Skeletal muscle satellite cell (primary cell): Measurements from ENCODE around the gene CACUL1.
"Not testable (repeated sequence)": the region's sequence is repeated elsewhere in the genome, so short reads cannot be mapped to it uniquely, and the experiment has no call there.

Source experiments
- H3K27me3 ChIP-seq: 2 replicates; pipeline ENCODE4 v1.7.0; 2013; ENCODE audit warnings: low read length; ENCODE audit not compliant: control insufficient read depth, insufficient read depth
- H3K36me3 ChIP-seq: 2 replicates; pipeline ENCODE4 v1.7.0; 2013; ENCODE audit warnings: mild to moderate bottlenecking, control low read depth, low read length; ENCODE audit not compliant: insufficient read depth
- H3K4me1 ChIP-seq: 2 replicates; pipeline ENCODE4 v1.7.0; 2013; ENCODE audit warnings: low read length; ENCODE audit not compliant: control insufficient read depth, insufficient read depth
- H3K4me2 ChIP-seq: 2 replicates; pipeline ENCODE4 v1.7.0; 2013; ENCODE audit warnings: mild to moderate bottlenecking, low read length
- H3K4me3 ChIP-seq: 2 replicates; pipeline ENCODE4 v1.7.0; 2013; ENCODE audit warnings: low read length
- H3K9ac ChIP-seq: 2 replicates; pipeline ENCODE4 v1.7.0; 2013; ENCODE audit warnings: mild to moderate bottlenecking, low read depth, low read length, moderate library complexity
- H3K9me3 ChIP-seq: replicated peaks from 2 replicates; pipeline ENCODE4 v1.7.0; 2013; ENCODE audit warnings: mild to moderate bottlenecking, control low read depth, low read length

CACUL1 gene

DNA sequence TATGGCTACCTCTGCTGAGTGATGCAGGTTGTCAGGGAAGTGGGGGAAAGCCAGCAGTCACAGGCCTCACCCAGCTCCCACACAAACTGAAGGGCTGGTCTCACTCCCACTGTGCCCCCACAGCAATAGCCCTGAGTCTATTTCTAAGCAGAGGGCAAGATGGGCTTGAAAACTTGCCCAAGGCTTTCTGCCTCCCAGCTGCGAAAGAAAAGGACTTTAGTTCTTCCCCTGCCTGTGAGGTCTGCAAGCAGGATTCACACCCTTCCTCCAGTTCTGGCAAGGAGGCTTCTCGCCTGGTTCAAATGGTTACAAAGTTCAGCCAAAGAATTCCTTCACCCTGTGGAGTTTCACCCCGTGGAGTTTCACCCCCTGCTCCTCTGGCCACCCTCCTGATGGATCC is 96.0 kb downstream of the CACUL1 start:
- no peaks in the 10 kb centered on the region for H3K36me3 ChIP-seq
- peaks cover 5% of the 10 kb centered on the region for H3K27me3 ChIP-seq
- no peaks in the 10 kb centered on the region for H3K4me1 ChIP-seq
- no peaks in the 10 kb centered on the region for H3K9me3 ChIP-seq
- no peak overlapping the region for H3K4me2 ChIP-seq
- H3K4me3 ChIP-seq = no peak overlapping the region
- no peak overlapping the region for H3K9ac ChIP-seq

DNA sequence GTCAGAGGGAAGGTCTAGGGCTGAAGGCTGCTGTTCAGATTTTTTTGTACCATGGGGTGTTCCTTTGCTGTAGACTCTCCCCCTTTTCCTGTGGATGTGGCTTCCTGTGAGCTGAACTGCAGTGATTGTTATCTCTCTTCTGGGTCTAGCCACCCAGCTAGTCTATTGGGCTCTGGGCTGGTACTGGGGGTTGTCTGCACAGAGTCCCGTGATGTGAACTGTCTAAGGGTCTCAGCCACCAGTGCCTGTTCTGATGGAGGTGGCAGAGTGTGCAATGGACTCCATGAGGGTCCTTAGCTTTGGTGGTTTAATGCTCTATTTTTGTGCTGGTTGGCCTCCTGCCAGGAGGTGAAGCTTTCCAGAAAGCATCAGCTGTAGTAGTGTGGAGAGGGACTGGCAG is 96.6 kb downstream of the CACUL1 start:
- not testable (repeated sequence) for H3K4me1 ChIP-seq, H3K4me3 ChIP-seq, H3K27me3 ChIP-seq

DNA sequence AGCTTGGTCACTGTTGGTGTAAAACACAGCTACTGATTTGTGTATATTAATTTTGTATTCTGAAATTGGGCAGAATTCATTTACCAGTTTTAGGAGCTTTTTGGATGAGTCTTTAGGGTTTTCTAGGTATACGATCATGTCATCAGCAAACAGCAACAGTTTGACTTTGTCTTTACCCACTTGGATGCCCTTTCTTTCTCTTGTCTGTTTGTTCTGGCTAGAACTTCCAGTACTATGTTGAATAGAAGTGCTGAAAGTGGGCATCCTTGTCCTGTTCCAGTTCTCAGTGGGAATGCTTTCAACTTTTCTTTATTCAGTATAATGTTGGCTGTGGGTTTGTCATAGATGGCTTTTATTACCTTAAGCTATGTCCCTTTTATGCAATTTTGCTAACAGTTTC is 109.5 kb downstream of the CACUL1 start:
- H3K9ac ChIP-seq, H3K4me1 ChIP-seq, H3K4me3 ChIP-seq, H3K9me3 ChIP-seq, H3K36me3 ChIP-seq, H3K27me3 ChIP-seq, H3K4me2 ChIP-seq: not testable (repeated sequence)

More for the DNA sequence above, 96.6 kb downstream of the CACUL1 start:
- not testable (repeated sequence) for H3K4me2 ChIP-seq, H3K9me3 ChIP-seq, H3K9ac ChIP-seq, H3K36me3 ChIP-seq

DNA sequence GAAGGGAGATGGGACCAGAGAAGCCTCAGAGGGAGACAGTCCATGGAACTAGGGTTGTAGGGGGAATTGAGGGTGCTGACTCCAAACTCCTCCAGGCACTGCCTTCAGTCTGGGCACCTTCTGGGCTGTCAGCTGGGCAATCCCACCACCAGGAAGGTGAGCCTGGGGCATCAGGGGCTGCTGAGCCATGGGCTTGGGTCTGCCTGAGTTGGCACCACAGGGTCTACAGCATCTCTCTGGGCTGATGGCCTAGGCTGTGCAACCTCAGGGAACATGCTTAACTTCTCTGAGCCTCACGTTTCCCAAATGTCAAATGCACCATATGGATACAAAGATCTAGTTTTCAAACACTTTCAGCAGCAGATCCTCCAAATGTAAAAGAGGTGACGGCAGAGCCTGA is 112.5 kb downstream of the CACUL1 start:
- Histone ChIP-seq H3K4me1 (no peaks in the 10 kb centered on the region), H3K4me3 (no peak overlapping the region), H3K27me3 (no peaks in the 10 kb centered on the region), H3K36me3 (no peaks in the 10 kb centered on the region), H3K9me3 (no peaks in the 10 kb centered on the region), H3K4me2 (no peak overlapping the region), H3K9ac (no peak overlapping the region)

DNA sequence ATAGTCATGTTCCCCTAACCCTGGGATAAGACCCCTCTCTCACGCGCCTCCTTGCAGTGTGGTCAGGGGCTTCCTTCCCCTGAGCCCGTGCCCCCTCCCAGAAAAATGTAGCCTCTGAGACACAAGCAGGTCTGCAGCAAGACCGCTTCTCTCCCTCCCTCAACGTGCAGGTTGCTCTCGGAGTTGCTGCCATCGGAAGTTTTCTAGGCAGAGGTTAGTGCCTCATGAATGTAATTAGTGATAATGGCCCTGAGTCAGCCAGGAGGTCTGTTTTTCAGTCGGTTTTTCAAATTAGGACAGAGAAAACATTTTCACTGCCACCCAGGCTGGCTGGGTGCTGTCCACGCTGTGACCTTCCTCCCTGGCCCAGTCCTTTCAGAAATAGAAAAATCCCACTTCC is 116.1 kb downstream of the CACUL1 start:
- Histone ChIP-seq H3K36me3 (no peaks in the 10 kb centered on the region), H3K27me3 (peaks cover 4% of the 10 kb centered on the region), H3K9me3 (no peaks in the 10 kb centered on the region), H3K4me3 (no peak overlapping the region), H3K9ac (no peak overlapping the region), H3K4me1 (no peaks in the 10 kb centered on the region), H3K4me2 (no peak overlapping the region)

DNA sequence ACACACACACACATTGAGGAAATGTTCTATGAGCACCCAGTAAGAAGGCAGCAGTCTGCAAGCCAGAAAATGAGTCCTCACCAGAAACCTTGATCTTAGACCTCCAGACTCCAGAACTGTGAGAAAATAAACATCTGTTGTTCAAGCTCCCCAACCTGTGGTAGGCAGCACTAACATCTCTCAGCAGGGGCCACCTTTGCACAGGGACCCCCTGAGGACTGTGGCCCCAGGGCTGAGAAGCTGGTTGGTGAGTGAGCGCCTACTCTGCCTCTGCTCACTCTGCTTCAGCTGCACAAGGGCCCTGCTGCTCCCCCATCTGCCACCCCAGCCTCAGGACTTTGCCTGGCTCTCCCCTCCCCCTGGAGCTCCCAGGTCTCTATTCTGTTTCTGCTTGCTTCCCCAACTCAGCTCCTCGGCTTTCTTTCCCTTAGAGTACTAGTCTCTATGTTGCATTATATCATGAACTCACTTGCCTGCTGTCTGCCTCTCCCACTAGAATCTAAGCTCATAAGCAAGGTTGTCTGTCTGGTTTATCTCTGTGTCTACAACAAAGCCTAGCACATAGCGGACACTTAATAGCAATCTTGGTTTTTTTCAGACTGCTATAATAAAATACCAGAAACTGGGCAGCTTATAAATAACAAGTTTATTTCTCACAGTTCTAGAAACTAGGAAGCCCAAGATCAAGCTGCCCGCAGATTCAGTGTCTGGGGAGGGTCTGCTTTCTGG is 118.9 kb downstream of the CACUL1 start:
- Histone ChIP-seq H3K9me3 (no peaks in the 10 kb centered on the region), H3K9ac (no peak overlapping the region), H3K27me3 (peaks cover 9% of the 10 kb centered on the region), H3K36me3 (no peaks in the 10 kb centered on the region), H3K4me2 (no peak overlapping the region), H3K4me3 (no peak overlapping the region), H3K4me1 (no peaks in the 10 kb centered on the region)

DNA sequence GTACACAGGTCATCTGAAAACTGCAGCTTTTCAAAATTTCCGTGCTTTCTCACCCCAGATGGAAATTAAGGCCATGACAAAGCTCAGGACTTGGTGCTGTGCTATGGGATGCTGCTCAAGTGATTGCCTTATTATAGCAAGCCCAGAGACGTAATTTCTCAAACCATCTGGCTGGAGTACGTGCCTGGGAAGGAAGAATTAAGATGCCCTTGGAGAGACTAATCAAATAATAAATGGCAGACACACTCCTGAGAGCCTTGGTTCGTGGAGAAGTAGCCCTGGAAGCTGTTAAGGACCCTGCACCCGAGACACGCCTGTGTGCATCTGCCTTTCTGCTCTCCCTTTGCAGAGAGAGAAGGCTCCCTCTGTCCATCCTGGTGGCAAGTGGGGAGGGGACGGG is 121.0 kb downstream of the CACUL1 start:
- no peaks in the 10 kb centered on the region for H3K36me3 ChIP-seq
- no peaks in the 10 kb centered on the region for H3K9me3 ChIP-seq
- H3K4me3 ChIP-seq = no peak overlapping the region
- H3K27me3 ChIP-seq = peaks cover 14% of the 10 kb centered on the region
- H3K9ac ChIP-seq = no peak overlapping the region
- H3K4me1 ChIP-seq = no peaks in the 10 kb centered on the region
- no peak overlapping the region for H3K4me2 ChIP-seq

DNA sequence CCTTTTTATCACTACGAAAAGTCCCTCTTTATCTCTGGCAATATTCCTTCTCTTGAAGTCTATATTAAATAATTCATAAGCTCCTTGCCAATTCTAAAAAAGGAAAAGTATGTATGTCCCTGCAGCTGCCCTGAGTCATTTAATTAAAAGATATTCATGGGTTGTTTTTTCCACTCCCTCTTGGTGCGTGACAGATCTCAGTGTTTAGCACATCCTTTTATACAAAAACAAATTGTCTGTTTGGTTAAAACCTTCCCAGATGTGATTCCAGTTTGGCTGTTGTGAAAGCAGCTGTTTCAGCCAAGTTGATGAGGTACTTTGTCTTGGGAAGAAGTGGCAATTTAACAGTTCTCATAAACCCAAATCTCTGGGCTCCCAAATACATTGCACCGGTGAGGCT is 125.6 kb downstream of the CACUL1 start:
- H3K9ac ChIP-seq = no peak overlapping the region
- no peaks in the 10 kb centered on the region for H3K9me3 ChIP-seq
- no peaks in the 10 kb centered on the region for H3K36me3 ChIP-seq
- no peaks in the 10 kb centered on the region for H3K4me1 ChIP-seq
- peaks cover 25% of the 10 kb centered on the region for H3K27me3 ChIP-seq
- no peak overlapping the region for H3K4me3 ChIP-seq
- no peak overlapping the region for H3K4me2 ChIP-seq

DNA sequence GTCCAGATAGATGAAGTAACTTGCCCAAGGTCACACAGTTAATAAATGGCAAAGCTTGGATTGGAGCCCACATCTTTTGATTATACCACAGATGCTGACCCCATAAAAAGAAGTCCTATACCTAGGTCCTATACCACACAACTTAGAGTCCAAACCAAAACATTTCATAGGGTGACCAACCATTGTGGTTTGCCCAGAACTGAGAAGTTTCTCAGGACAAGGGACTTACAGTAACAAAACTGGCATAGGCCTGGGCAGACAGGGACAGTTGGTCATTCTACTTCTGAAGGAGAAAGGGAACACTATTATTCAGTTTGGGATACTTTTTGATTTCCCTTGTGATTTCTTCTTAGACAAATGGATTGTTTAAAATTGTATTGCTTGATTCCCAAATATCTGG is 126.4 kb downstream of the CACUL1 start:
- no peaks in the 10 kb centered on the region for H3K4me1 ChIP-seq
- no peaks in the 10 kb centered on the region for H3K36me3 ChIP-seq
- H3K9me3 ChIP-seq = no peaks in the 10 kb centered on the region
- H3K27me3 ChIP-seq = peaks cover 27% of the 10 kb centered on the region
- H3K9ac ChIP-seq = no peak overlapping the region
- no peak overlapping the region for H3K4me3 ChIP-seq
- H3K4me2 ChIP-seq = no peak overlapping the region

DNA sequence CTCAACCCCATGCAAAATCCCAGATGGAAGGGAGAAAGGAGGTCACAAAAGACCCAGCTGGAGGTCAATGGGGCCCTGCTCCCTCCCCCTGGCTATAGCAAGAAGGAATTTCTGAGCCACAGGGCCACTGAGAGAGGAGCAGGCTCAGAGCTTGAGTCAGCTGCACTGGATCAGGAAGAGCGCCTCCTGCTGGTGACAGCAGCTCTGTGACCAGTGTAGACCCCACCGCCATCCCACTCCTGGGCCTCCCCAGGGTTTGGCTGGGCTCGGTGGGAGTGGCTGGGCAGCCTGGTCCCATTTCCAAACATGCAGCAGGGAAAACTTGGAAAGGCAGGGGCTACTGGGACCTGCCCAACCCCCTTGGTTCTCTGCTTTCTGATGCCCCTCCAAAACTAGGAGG is 127.8 kb downstream of the CACUL1 start:
- peaks cover 22% of the 10 kb centered on the region for H3K27me3 ChIP-seq
- H3K36me3 ChIP-seq = no peaks in the 10 kb centered on the region
- H3K4me3 ChIP-seq = no peak overlapping the region
- no peak overlapping the region for H3K9ac ChIP-seq
- H3K4me2 ChIP-seq = no peak overlapping the region
- no peaks in the 10 kb centered on the region for H3K9me3 ChIP-seq
- H3K4me1 ChIP-seq = no peaks in the 10 kb centered on the region
